Lower lobe of right lung (tissue), 2 donors: ENCODE measurements around the gene PKHD1. TPM values are rescaled to one million over a fixed set of nuclear protein-coding genes. Genes with fewer than 3 reads are reported as not detected.

Source experiments
- ATAC-seq, 2 donors: fragments of 200-7000 bp; cut with Tn5 transposase; one replicate each; pipeline ENCODE4 v1.9.1; 2020 to 2022; ENCODE audit warnings: mild to moderate bottlenecking in 2 of 2, moderate library complexity in 2 of 2
- DNase-seq: peaks from one replicate; pipeline ENCODE4 v3.0.0-alpha.2; 2020
- H3K27ac ChIP-seq: fragments of 200-600 bp; one replicate; pipeline ENCODE4 v1.8.0; 2022
- H3K27me3 ChIP-seq: fragments of 200-600 bp; one replicate; pipeline ENCODE4 v1.8.0; 2022; ENCODE audit warnings: low read depth
- H3K36me3 ChIP-seq: fragments of 200-600 bp; one replicate; pipeline ENCODE4 v1.8.0; 2022; ENCODE audit warnings: mild to moderate bottlenecking
- H3K4me1 ChIP-seq: fragments of 200-600 bp; one replicate; pipeline ENCODE4 v1.8.0; 2022
- H3K4me3 ChIP-seq: fragments of 200-600 bp; one replicate; pipeline ENCODE4 v1.8.0; 2022; ENCODE audit warnings: mild to moderate bottlenecking
- H3K9me3 ChIP-seq: fragments of 200-600 bp; one replicate; pipeline ENCODE4 v1.8.0; 2022
- CTCF ChIP-seq: fragments of 200-600 bp; IDR thresholded peaks from one replicate; pipeline ENCODE4 v1.8.0; 2022; ENCODE audit warnings: antibody characterized with exemption, mild to moderate bottlenecking
- intact Hi-C: fragments of 100-400 bp; cut with DNase I; formaldehyde crosslinking; loops from one replicate; pipeline ENCODE4 v1.11.0; 2022
- total RNA-seq: library from RNA; stranded (reverse); fragmentation: NEBNext Ultra II Directional; extraction: Animal tissue kit (Norgen Biotek cat#: 25700); gene quantifications from one replicate; pipeline ENCODE4 v1.2.1, GENCODE V29; 2021
- donor health status: DM: no; HTN: yes; CAD: no; lungs with severe emphysema.

Gene PKHD1
- total RNA-seq, 1 donor from 2014 or later, result 0.09 TPM

GRCh38 chr6:51901766-51902764 lies 185.3 kb downstream of the PKHD1 start:
- H3K36me3 ChIP-seq, result no peaks in the 10 kb centered on the region
- no peaks in the 10 kb centered on the region for H3K9me3 ChIP-seq
- H3K27me3 ChIP-seq, result no peaks in the 10 kb centered on the region
- no peaks in the 10 kb centered on the region for H3K4me1 ChIP-seq
- H3K27ac ChIP-seq, result no peak overlapping the region
- DNase-seq (no peak), ATAC-seq (no peak)
- TF ChIP-seq CTCF, result no peak
- H3K4me3 ChIP-seq, result no peak overlapping the region
- intact Hi-C loops, result no loop called here

GRCh38 chr6:51893366-51893765 lies 194.0 kb downstream of the PKHD1 start:
- ATAC-seq, result no peak
- Histone ChIP-seq H3K27me3 (no peaks in the 10 kb centered on the region), H3K9me3 (no peaks in the 10 kb centered on the region), H3K36me3 (no peaks in the 10 kb centered on the region), H3K4me1 (no peaks in the 10 kb centered on the region), H3K27ac (no peak overlapping the region), H3K4me3 (no peak overlapping the region)
- intact Hi-C loops, result no loop called here
- DNase-seq, result no peak
- no peak for TF ChIP-seq CTCF

- TF ChIP-seq CTCF, result no peak
- no peaks in the 10 kb centered on the region for H3K36me3 ChIP-seq
- no peaks in the 10 kb centered on the region for H3K27me3 ChIP-seq
These were observed 194.7 kb downstream of the PKHD1 start for GRCh38 chr6:51892750-51893149.

GRCh38 chr6:51892339-51892738 lies 195.1 kb downstream of the PKHD1 start:
- H3K4me1 ChIP-seq, result no peaks in the 10 kb centered on the region
- H3K9me3 ChIP-seq, result no peaks in the 10 kb centered on the region
- intact Hi-C loops, result no loop called here
- no peak for DNase-seq
- no peaks in the 10 kb centered on the region for H3K27me3 ChIP-seq
- no peaks in the 10 kb centered on the region for H3K36me3 ChIP-seq
- no peak for TF ChIP-seq CTCF
- H3K4me3 ChIP-seq, result no peak overlapping the region
- H3K27ac ChIP-seq, result no peak overlapping the region
- no peak for ATAC-seq

More at GRCh38 chr6:51892750-51893149, 194.7 kb downstream of the PKHD1 start:
- Histone ChIP-seq H3K4me1 (no peaks in the 10 kb centered on the region), H3K27ac (no peak overlapping the region), H3K4me3 (no peak overlapping the region), H3K9me3 (no peaks in the 10 kb centered on the region)
- ATAC-seq, result no peak
- intact Hi-C loops, result no loop called here
- DNase-seq, result no peak

GRCh38 chr6:51891784-51892183 lies 195.6 kb downstream of the PKHD1 start:
- no peak for TF ChIP-seq CTCF
- H3K27ac ChIP-seq, result no peak overlapping the region
- H3K4me3 ChIP-seq, result no peak overlapping the region
- DNase-seq (no peak), ATAC-seq (no peak)
- intact Hi-C loops, result no loop called here
- H3K27me3 ChIP-seq, result no peaks in the 10 kb centered on the region
- H3K36me3 ChIP-seq, result no peaks in the 10 kb centered on the region
- H3K4me1 ChIP-seq, result no peaks in the 10 kb centered on the region
- no peaks in the 10 kb centered on the region for H3K9me3 ChIP-seq
